22Rv1 (cell line): Measurements from ENCODE around the gene HSPA12A.

Experiments
- ZFX ChIP-seq: fragments of 450-650 bp; IDR thresholded peaks from 2 replicates; pipeline ENCODE4 v1.6.1; 2017; ENCODE audit warnings: antibody characterized with exemption, borderline replicate concordance
- TF ChIP-seq, protein P1 (sequence below): fragments of 450-650 bp; IDR thresholded peaks from 2 replicates; pipeline ENCODE4 v1.5.1; 2017; ENCODE audit warnings: mild to moderate bottlenecking

DNA sequence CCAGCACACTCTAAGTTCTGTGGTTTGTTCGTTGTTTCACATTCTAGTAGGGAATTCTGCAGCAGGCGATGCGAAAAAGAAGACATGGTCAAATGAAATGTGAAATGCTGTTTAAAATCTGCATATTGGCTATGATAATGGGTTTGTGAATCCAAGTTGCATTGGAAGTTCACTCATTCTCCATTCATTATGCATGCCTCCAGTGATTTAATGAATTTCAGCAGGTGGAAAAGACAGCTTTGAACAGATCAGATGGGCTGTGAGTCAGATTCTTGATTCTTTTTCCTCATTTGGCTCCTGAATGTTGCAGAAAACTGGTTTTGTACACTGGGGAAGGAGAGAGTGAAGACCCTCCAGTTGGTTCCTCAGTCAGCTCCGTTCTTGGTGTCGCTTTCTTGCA is 69.5 kb downstream of the HSPA12A start:
- TF ChIP-seq, protein P1, sequence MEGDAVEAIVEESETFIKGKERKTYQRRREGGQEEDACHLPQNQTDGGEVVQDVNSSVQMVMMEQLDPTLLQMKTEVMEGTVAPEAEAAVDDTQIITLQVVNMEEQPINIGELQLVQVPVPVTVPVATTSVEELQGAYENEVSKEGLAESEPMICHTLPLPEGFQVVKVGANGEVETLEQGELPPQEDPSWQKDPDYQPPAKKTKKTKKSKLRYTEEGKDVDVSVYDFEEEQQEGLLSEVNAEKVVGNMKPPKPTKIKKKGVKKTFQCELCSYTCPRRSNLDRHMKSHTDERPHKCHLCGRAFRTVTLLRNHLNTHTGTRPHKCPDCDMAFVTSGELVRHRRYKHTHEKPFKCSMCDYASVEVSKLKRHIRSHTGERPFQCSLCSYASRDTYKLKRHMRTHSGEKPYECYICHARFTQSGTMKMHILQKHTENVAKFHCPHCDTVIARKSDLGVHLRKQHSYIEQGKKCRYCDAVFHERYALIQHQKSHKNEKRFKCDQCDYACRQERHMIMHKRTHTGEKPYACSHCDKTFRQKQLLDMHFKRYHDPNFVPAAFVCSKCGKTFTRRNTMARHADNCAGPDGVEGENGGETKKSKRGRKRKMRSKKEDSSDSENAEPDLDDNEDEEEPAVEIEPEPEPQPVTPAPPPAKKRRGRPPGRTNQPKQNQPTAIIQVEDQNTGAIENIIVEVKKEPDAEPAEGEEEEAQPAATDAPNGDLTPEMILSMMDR = no peak
- no peak for TF ChIP-seq ZFX
